HG03108 (cell line): ENCODE results near the gene CHD1.

Experiments used
- ATAC-seq: cut with Tn5 transposase; IDR thresholded peaks from one replicate; pipeline ENCODE4 v1.9.1; 2021; ENCODE audit warnings: moderate library complexity; ENCODE audit not compliant: unreplicated experiment

Gene CHD1

GRCh38 chr5:98825582-98826375, 103.0 kb downstream of the CHD1 start:
- ATAC-seq: no peak

- ATAC-seq: no peak
Measured at GRCh38 chr5:98816582-98817222, 112.1 kb downstream of the CHD1 start.

GRCh38 chr5:98813755-98814154, 115.1 kb downstream of the CHD1 start:
- ATAC-seq: no peak

DNA sequence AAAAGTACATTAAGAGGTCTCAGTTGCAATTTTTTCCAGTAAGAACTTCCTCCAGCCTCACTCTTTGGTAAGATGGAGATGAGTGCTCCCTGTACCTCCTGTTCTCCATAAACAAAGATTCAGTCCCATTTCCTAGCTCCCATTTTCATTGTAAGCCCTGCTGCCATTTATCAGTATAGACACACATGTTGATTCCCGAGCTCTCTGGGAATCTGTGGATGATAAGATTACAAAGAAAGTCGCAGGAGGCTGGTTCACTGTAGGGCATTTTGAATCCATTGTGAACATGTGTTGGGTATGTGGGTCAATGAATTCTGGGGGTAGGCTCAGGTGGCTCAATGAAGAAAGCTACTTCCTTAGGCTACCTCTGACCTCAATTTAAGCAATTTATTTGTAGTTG, 118.6 kb downstream of the CHD1 start:
- no peak for ATAC-seq

DNA sequence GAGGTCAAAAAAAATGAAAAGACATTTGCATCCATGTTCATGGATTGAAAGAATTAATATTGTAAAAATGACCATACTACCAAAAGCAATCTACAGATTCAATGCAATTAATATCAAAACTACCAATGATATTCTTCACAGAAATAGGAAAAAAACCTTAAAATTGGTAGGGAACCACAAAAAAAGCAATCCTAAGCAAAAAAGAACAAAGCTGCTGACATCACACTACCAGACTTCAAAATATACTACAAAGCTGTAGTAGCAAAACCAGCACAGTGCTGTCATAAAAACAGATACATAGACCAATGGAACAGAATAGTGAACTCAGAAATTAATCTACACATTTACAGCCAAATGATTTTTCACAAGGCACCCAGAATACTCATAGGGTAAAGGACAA, 121.0 kb downstream of the CHD1 start:
- no peak for ATAC-seq

GRCh38 chr5:98805070-98805469, 123.7 kb downstream of the CHD1 start:
- ATAC-seq: no peak

GRCh38 chr5:98804066-98804465, 124.7 kb downstream of the CHD1 start:
- ATAC-seq: no peak
